H1 (cell line): ENCODE data around the gene ZNF304. TPM values are rescaled to one million over a fixed set of nuclear protein-coding genes. Genes with fewer than 3 reads are reported as not detected.

Experiments used
- BRCA1 ChIP-seq: IDR thresholded peaks from 2 replicates; pipeline ENCODE4 v1.6.1; 2012; ENCODE audit warnings: low read depth, low read length, improper control_type of control experiment
- CBX8 ChIP-seq: fragments of 300-800, 300-1000 bp; sonication (generic); IDR thresholded peaks from 2 replicates; pipeline ENCODE4 v1.7.1; 2016; ENCODE audit warnings: low read depth, low read length, borderline replicate concordance
- CHD2 ChIP-seq: IDR thresholded peaks from 2 replicates; pipeline ENCODE4 v1.6.1; 2012; ENCODE audit warnings: low read length, improper control_type of control experiment
- CREB1 ChIP-seq: IDR thresholded peaks from 2 replicates; pipeline ENCODE4 v1.6.1; 2012; ENCODE audit warnings: inconsistent platforms
- GABPA ChIP-seq: IDR thresholded peaks from 2 replicates; pipeline ENCODE4 v1.6.1; 2011; ENCODE audit warnings: mild to moderate bottlenecking, low read length, moderate library complexity, borderline replicate concordance; ENCODE audit not compliant: insufficient read depth
- HDAC2 ChIP-seq, 2 experiments: fragments of 300-600 bp in 1 of 2; sonication (generic) in 1 of 2; IDR thresholded peaks; 2 replicates each; pipeline ENCODE4 v1.6.1; 2011 to 2012; ENCODE audit warnings: low read depth in 2 of 2, low read length in 2 of 2, mild to moderate bottlenecking in 2 of 2, moderate library complexity in 2 of 2, borderline replicate concordance in 1 of 2, inconsistent platforms in 1 of 2
- JUND ChIP-seq: IDR thresholded peaks from 2 replicates; pipeline ENCODE4 v1.6.1; 2011; ENCODE audit warnings: mild to moderate bottlenecking, improper control_type of control experiment, low read length
- KDM1A ChIP-seq: fragments of 200-600, 300-600 bp; sonication (generic); IDR thresholded peaks from 2 replicates; pipeline ENCODE4 v1.7.1; 2016; ENCODE audit warnings: mild to moderate bottlenecking, low read length, borderline replicate concordance
- KDM4A ChIP-seq: IDR thresholded peaks from one replicate; pipeline ENCODE4 v1.7.1; 2012; ENCODE audit warnings: low read depth, mild to moderate bottlenecking, moderate library complexity, low read length, inconsistent platforms; ENCODE audit not compliant: severe bottlenecking
- PHF8 ChIP-seq: fragments of 200-600 bp; sonication (generic); conservative IDR thresholded peaks from 2 replicates; pipeline ENCODE4 v1.7.1; 2012; ENCODE audit warnings: low read depth, mild to moderate bottlenecking, inconsistent platforms, low read length, moderate library complexity
- POLR2A ChIP-seq, 2 experiments: IDR thresholded peaks; 1 replicate in 1 of 2; 2 replicates in 1 of 2; pipeline ENCODE4 v1.6.1; 2011; ENCODE audit warnings: low read depth in 2 of 2, low read length in 2 of 2, mild to moderate bottlenecking in 2 of 2; ENCODE audit errors: control extremely low read depth in 1 of 2
- POLR2AphosphoS5 ChIP-seq: IDR thresholded peaks from 2 replicates; pipeline ENCODE4 v1.6.1; 2011; ENCODE audit warnings: low read depth, low read length
- SAP30 ChIP-seq: fragments of 300-600 bp; sonication (generic); IDR thresholded peaks from 2 replicates; pipeline ENCODE4 v1.7.1; 2012; ENCODE audit warnings: low read length, moderate library complexity, mild to moderate bottlenecking, inconsistent platforms; ENCODE audit not compliant: insufficient read depth, insufficient replicate concordance
- SIN3A ChIP-seq, 2 experiments: IDR thresholded peaks in 1 of 2; conservative IDR thresholded peaks in 1 of 2; 2 replicates each; pipeline ENCODE4 v1.6.1; 2011 to 2012; ENCODE audit warnings: low read length in 2 of 2, improper control_type of control experiment in 1 of 2, low read depth in 1 of 2, mild to moderate bottlenecking in 1 of 2
- SIRT6 ChIP-seq: IDR thresholded peaks from one replicate; pipeline ENCODE4 v1.7.1; 2012; ENCODE audit warnings: low read length, inconsistent platforms
- SP4 ChIP-seq: IDR thresholded peaks from 2 replicates; pipeline ENCODE4 v1.6.1; 2012; ENCODE audit warnings: low read length, inconsistent platforms
- TAF1 ChIP-seq: IDR thresholded peaks from 2 replicates; pipeline ENCODE4 v1.6.1; 2011; ENCODE audit warnings: mild to moderate bottlenecking, low read depth, low read length
- TAF7 ChIP-seq: optimal IDR thresholded peaks from 2 replicates; pipeline ENCODE3; 2011; ENCODE audit warnings: low read depth, mild to moderate bottlenecking, inconsistent platforms, low read length, moderate library complexity, borderline replicate concordance
- USF2 ChIP-seq: IDR thresholded peaks from 2 replicates; pipeline ENCODE4 v1.6.1; 2011; ENCODE audit warnings: low read length, improper control_type of control experiment
- polyA plus RNA-seq, 7 experiments: library from polyadenylated mRNA; depleted of rRNA in 3 of 7; stranded (reverse) in 5 of 7; unstranded in 2 of 7; fragments of >200 nt in 5 of 7; fragments of 200-250 nt in 2 of 7; gene quantifications; 1 replicate in 5 of 7; 2 replicates in 1 of 7; 4 replicates in 1 of 7; pipeline versions ENCODE4 v1.2.1 to v1.2.3, GENCODE V29; 2011 to 2013; ENCODE audit warnings: missing spikeins in 2 of 7, mixed read lengths in 2 of 7
- total RNA-seq: library from RNA; stranded (reverse); fragmentation: NEBNext Ultra II Directional; extraction: Animal tissue kit (Norgen Biotek cat#: 25700); gene quantifications from 2 replicates; pipeline ENCODE4 v1.2.1, GENCODE V29; 2021
- TF ChIP-seq, protein P1 (sequence below): IDR thresholded peaks from 2 replicates; pipeline ENCODE4 v1.6.1; 2012; ENCODE audit warnings: inconsistent platforms

ZNF304 gene
- total and polyA plus RNA-seq, 2 of the 8 experiments (the other 6 are each of a cell fraction or from before 2014, with no cell fraction given), result 4.3 to 10.5 TPM

DNA sequence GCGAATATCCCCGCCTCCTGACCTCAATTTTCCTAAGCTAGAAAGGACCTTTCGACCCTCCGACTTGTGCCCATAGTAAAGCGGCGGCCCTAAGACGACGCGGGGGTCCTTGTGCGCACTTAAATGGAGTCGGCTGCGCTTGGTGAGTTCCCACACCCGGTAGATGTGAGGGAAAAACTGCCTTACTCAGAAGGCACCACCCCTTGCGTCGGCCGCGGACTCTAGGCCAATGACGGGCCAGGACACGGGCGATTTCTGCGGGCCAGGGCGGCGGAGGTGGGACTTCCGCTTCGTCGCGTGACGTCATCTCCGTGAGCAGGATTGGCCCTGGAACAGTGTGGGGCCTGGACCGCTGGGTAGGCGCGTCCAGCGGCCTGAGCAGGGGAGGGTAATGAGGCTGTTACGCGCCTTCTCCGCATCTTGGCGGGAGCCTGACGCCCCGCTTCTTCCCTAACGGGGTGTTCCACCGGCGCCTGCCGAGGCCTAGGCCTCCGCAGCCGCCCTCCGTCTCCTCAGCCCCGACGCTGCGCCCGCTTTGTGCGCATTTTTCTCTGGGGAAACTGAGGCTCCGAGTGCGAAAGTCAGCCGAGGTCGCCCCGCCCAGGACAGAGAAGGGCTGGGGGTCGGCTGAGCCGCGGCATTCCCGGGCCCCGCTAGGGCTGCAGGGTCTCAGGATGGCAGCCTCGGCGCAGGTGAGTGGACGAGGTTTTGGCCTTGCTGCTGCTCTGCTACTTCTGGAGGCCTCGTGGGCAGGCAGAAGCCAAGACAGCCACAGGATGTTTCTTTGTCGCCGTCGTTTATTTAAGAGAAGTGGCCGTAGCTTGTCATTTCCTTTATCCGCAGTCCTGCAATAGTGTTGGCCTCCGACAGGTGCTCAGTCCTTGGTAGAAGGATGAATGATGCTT is 30.6 kb upstream of the ZNF304 start, which contains the start of gene ZNF543 (continued):
- TF ChIP-seq, protein P1, sequence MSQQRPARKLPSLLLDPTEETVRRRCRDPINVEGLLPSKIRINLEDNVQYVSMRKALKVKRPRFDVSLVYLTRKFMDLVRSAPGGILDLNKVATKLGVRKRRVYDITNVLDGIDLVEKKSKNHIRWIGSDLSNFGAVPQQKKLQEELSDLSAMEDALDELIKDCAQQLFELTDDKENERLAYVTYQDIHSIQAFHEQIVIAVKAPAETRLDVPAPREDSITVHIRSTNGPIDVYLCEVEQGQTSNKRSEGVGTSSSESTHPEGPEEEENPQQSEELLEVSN, result peak; percentile 54; the same call in 1 of the 2 replicates
- TF ChIP-seq TAF7, result peak; percentile 60
- peak; percentile 43; the same call in 1 of the 2 replicates for TF ChIP-seq CHD2
- TF ChIP-seq SIRT6, result no peak
- peak in 1 of 2 experiments; percentile 64; a peak in 1 of 4 replicates for TF ChIP-seq SIN3A (conservative IDR thresholded peaks at IDR 0.05 in 1 of 2, IDR thresholded peaks at IDR 0.05 in 1 of 2; ENCODE audit: low read depth in 1 of 2, low read length in 2 of 2)
- 0 out of 4 replicates have a peak, but pooled peaks of 1 of the 2 experiments have one; percentile 61 for TF ChIP-seq HDAC2 (IDR thresholded peaks at IDR 0.05; ENCODE audit: borderline replicate concordance in 1 of 2, low read depth in 2 of 2, low read length in 2 of 2)
- peak; percentile 96 for TF ChIP-seq CREB1
- TF ChIP-seq POLR2A (IDR thresholded peaks at IDR 0.05; ENCODE audit: control extremely low read depth in 1 of 2, low read depth in 2 of 2, low read length in 2 of 2), result peak; percentile 80 to 93
- TF ChIP-seq KDM4A, result peak; percentile 82
- no peak; the same call in 1 of the 2 replicates for TF ChIP-seq BRCA1
- TF ChIP-seq SAP30, result peak; percentile 62
- peak; percentile 97 for TF ChIP-seq PHF8
- TF ChIP-seq TAF1, result peak; percentile 80
- no peak for TF ChIP-seq USF2
- peak; percentile 88; the same call in 1 of the 2 replicates for TF ChIP-seq GABPA
- no peak for TF ChIP-seq KDM1A
- peak; percentile 89 for TF ChIP-seq POLR2AphosphoS5
- 0 out of 2 replicates have a peak, but pooled peaks have one; percentile 51 for TF ChIP-seq SP4
- TF ChIP-seq JUND, result peak; percentile 94
- no peak for TF ChIP-seq CBX8
